ENCODE results near the gene MSL1.

DNA sequence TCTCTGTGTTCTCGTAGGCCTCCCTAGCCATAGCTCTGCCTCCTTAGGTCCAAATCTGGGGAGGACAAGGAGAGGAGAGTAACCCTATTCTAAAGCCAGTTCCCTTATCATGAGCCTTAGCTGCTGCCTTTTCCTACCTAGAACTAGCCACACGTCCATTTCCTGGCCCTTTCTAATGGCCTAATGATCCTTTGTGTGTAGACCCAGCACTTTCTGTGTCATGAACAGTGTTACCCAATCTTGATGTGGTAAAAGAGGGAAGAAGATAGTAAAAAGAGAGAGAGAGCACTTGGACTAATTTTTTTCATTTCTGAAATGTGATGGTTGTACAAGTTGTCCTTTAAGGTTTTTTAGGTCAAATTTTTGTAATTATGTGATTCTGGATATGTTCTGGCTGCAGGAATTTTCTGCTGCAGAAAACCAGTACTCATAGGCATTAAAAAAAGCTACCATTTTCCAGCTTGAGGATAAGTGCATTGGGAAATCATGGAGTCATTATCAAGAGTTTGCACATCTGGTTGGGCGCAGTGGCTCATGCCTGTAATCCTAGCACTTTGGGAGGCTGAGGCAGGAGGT is 36.8 kb downstream of the MSL1 start:
- TF ChIP-seq, protein P1, sequence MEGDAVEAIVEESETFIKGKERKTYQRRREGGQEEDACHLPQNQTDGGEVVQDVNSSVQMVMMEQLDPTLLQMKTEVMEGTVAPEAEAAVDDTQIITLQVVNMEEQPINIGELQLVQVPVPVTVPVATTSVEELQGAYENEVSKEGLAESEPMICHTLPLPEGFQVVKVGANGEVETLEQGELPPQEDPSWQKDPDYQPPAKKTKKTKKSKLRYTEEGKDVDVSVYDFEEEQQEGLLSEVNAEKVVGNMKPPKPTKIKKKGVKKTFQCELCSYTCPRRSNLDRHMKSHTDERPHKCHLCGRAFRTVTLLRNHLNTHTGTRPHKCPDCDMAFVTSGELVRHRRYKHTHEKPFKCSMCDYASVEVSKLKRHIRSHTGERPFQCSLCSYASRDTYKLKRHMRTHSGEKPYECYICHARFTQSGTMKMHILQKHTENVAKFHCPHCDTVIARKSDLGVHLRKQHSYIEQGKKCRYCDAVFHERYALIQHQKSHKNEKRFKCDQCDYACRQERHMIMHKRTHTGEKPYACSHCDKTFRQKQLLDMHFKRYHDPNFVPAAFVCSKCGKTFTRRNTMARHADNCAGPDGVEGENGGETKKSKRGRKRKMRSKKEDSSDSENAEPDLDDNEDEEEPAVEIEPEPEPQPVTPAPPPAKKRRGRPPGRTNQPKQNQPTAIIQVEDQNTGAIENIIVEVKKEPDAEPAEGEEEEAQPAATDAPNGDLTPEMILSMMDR (IDR thresholded peaks at IDR 0.05 in 8 of 11, conservative IDR thresholded peaks at IDR 0.05 in 3 of 11), result no peak
- no peak for TF ChIP-seq POLR2A (IDR thresholded peaks at IDR 0.05)
